SKM-1 treated with dmso at 0.1 percent for 144 hours (cell line): ENCODE data around the gene WTAP.

ENCODE experiments used
- DNase-seq: peaks from one replicate; lab custom pipeline; 2025; ENCODE audit not compliant: unreplicated experiment; lab: John Stamatoyannopoulos, UW

Gene WTAP

DNA sequence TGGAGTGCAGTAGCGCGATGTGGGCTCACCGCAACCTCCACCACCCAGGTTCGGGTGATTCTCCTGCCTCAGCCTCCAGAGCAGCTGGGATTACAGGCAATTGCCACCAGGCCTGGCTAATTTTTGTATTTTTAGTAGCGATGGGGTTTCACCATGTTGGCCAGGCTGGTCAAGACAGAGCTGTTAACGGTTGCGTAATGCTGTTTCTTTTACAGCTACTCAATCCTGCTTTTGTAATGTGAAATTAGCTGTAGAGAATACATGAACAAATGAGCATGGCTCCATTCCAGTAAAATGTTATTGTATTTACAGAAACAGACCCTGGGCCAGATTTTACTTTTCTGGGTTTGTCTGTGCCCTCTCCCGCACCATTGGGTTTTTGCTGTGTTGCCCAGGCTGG lies 74.6 kb downstream of the WTAP start:
- DNase-seq, result peak; percentile 81

DNA sequence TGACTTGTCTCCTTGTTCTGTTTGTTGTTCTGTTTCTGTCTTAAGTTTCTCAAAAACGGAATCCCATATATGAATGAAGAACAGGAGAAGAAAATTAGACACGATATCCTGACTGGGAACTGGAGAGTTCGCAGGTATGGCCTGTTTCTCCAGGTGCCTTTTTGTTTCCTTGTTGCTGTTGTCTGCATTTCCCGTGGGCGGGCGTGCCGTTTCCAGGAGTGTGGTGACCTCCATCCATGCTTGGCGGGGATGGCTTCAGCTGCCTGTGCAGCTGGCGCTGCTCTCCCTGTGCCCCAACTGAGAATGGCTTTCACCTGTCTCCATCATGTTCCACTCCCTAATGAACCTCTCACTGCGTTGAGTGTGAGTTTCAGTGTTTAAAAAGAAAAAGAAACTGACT lies 77.2 kb downstream of the WTAP start:
- DNase-seq, result no peak

DNA sequence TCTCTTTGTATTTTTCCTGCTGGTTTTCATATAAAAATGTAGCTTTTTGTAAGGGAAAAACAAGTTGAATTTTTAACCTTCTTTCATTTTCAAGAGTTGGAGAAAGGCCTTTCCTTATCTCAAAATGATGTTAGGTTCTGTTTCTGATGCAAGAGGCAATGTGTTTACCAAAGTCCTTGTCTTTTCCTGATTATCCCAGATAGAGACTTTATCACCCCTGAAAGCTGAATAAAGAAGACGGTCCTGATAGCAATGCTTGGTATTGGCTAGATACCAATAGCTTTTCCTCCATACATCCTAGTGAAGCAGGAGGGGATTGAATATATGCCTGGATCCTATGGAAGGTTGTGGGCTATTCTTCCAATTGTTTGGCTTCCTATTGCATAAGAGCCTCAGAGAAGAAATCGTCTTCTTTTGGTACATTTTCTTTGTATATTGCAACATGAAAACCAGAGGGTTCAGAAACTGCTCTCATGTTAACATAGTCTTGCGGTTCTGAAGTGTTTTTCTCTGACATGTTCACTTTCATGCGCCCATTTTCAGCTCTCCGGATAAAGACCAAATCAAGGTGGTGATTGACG lies 78.2 kb downstream of the WTAP start:
- DNase-seq, result peak; percentile 75
